K562 (cell line): ENCODE measurements around the gene STT3A. TPM values are rescaled to one million over a fixed set of nuclear protein-coding genes. Genes with fewer than 3 reads are reported as not detected.
A peak's percentile ranks its signal among the peaks of the same experiment; 100 is the strongest.

Source experiments
- CHD2 ChIP-seq: IDR thresholded peaks from 2 replicates; pipeline ENCODE4 v1.6.1; 2011; ENCODE audit warnings: low read depth, low read length
- FOXA1 ChIP-seq: fragments of 450-650 bp; IDR thresholded peaks from 2 replicates; pipeline ENCODE4 v1.6.1; 2016; ENCODE audit warnings: mild to moderate bottlenecking, borderline replicate concordance
- MCM5 ChIP-seq: fragments of 450-650 bp; IDR thresholded peaks from 2 replicates; pipeline ENCODE4 v1.6.1; 2016; ENCODE audit warnings: low read depth
- MTA1 ChIP-seq: fragments of 450-650 bp; IDR thresholded peaks from 2 replicates; pipeline ENCODE4 v1.6.1; 2017; ENCODE audit warnings: borderline replicate concordance
- MYC ChIP-seq, 2 experiments: fragments of 250-450 bp in 1 of 2; sonication (Bioruptor Pico) in 1 of 2; IDR thresholded peaks; 2 replicates each; pipeline versions ENCODE4 v1.5.1 to v1.6.1; 2012 to 2021; ENCODE audit warnings: low read depth in 2 of 2, borderline replicate concordance in 1 of 2, improper control_type of control experiment in 1 of 2, low read length in 1 of 2, mild to moderate bottlenecking in 1 of 2, moderate library complexity in 1 of 2
- NFE2 ChIP-seq: IDR thresholded peaks from 2 replicates; pipeline ENCODE4 v1.6.1; 2014; ENCODE audit warnings: antibody characterized with exemption, low read depth
- POLR2G ChIP-seq: fragments of 200-400 bp; formaldehyde crosslinking; IDR thresholded peaks from 2 replicates; pipeline ENCODE4 v1.6.1; 2017; ENCODE audit warnings: low read depth, mild to moderate bottlenecking, antibody characterized with exemption, low read length, moderate library complexity
- TBP ChIP-seq: optimal IDR thresholded peaks from 2 replicates; pipeline ENCODE3; 2011; ENCODE audit warnings: low read depth, low read length, improper control_type of control experiment
- WHSC1 ChIP-seq: IDR thresholded peaks from one replicate; pipeline ENCODE4 v1.6.1; 2012; ENCODE audit warnings: low read length, control low read depth, inconsistent platforms
- polyA plus RNA-seq, 8 experiments: library from polyadenylated mRNA; depleted of rRNA in 4 of 8; stranded (reverse) in 5 of 8; unstranded in 3 of 8; fragments of >200 nt; fragmentation: Nextera tagmentation in 2 of 8; fragmentation: Illumina TruSeq in 1 of 8; extraction: Ambion mirVana in 2 of 8; extraction: Trizol in 1 of 8; gene quantifications; 2 replicates each; pipeline versions ENCODE4 v1.2.1 to v1.2.3, GENCODE V29; 2011 to 2014; ENCODE audit warnings: inconsistent platforms in 1 of 8, missing spikeins in 1 of 8
- total RNA-seq, 7 experiments: library from RNA; depleted of rRNA in 6 of 7; stranded (reverse); fragments of >200 nt in 6 of 7; fragmentation: Illumina TruSeq in 2 of 7; extraction: Trizol in 2 of 7; gene quantifications; 2 replicates each; pipeline versions ENCODE4 v1.2.1 to v1.2.3, GENCODE V29; 2011 to 2021; ENCODE audit warnings: low replicate concordance in 1 of 7
- TF ChIP-seq, protein P1 (sequence below): sonication (generic); formaldehyde crosslinking; IDR thresholded peaks from 2 replicates; pipeline ENCODE4 v1.8.1; 2023; ENCODE audit warnings: mild to moderate bottlenecking, missing genetic modification reagents
- TF ChIP-seq, protein P2 (sequence below), 2 experiments: fragments of 450-650 bp; IDR thresholded peaks; 2 replicates each; pipeline ENCODE4 v1.6.1; 2016
- TF ChIP-seq, protein P3 (sequence below): fragments of 250-450 bp; sonication (Bioruptor Pico); IDR thresholded peaks from 2 replicates; pipeline ENCODE4 v1.4.0; 2020
- TF ChIP-seq, protein P4 (sequence below), 2 experiments: fragments of 450-650 bp; IDR thresholded peaks; 2 replicates each; pipeline ENCODE4 v1.6.1; 2018; ENCODE audit warnings: mild to moderate bottlenecking in 2 of 2, low read depth in 1 of 2; ENCODE audit not compliant: partially characterized antibody in 2 of 2

STT3A gene
- total and polyA plus RNA-seq, 9 of the 15 experiments (the other 6 are each of a cell fraction or from before 2014, with no cell fraction given) = 70.7 to 330 (median 192) TPM

DNA sequence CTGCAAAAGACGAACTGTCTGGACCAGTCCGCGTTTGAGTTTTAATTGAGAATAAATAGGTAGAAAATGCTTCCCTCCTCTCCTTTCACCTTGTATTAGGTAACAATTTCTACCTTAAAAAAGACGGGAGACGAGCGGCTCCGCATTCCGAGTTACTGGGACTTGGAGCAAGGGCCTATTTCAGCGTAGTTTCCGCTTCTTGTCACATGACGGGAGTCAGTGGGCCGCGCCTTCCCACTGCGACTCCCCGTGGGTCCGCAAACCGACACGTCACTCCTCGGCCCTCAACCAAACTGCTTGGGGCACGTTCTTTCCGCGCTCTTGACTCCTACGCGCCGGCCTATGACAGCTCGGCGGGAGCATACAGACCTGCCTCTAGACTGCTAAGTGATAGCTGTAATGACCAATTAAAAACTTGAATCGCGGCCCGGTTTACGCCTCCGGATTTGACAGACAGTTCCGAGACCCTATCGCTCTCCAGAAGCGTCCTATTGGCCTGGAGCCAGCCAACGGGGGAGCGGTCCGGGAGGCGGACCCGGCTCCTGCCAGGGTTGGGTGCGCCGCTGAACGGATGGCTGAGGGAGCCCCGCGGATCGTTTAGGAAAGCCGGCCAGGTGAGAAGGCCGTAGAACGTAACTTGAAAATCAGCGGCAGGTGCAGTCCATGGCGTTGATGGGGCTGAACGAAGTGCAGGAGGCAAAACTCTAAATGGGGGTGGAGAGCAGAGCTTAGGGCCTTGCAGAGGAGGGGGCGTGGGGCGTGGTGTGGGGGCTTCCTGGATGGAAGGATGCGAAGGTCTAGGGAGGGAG lies at the start of gene STT3A (continued):
- TF ChIP-seq, protein P1, sequence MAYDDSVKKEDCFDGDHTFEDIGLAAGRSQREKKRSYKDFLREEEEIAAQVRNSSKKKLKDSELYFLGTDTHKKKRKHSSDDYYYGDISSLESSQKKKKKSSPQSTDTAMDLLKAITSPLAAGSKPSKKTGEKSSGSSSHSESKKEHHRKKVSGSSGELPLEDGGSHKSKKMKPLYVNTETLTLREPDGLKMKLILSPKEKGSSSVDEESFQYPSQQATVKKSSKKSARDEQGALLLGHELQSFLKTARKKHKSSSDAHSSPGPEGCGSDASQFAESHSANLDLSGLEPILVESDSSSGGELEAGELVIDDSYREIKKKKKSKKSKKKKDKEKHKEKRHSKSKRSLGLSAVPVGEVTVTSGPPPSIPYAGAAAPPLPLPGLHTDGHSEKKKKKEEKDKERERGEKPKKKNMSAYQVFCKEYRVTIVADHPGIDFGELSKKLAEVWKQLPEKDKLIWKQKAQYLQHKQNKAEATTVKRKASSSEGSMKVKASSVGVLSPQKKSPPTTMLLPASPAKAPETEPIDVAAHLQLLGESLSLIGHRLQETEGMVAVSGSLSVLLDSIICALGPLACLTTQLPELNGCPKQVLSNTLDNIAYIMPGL (CRISPR knock-in tag) = 0 out of 2 replicates have a peak, but pooled peaks have one; percentile 31
- peak; percentile 90 for TF ChIP-seq CHD2
- TF ChIP-seq, protein P2, sequence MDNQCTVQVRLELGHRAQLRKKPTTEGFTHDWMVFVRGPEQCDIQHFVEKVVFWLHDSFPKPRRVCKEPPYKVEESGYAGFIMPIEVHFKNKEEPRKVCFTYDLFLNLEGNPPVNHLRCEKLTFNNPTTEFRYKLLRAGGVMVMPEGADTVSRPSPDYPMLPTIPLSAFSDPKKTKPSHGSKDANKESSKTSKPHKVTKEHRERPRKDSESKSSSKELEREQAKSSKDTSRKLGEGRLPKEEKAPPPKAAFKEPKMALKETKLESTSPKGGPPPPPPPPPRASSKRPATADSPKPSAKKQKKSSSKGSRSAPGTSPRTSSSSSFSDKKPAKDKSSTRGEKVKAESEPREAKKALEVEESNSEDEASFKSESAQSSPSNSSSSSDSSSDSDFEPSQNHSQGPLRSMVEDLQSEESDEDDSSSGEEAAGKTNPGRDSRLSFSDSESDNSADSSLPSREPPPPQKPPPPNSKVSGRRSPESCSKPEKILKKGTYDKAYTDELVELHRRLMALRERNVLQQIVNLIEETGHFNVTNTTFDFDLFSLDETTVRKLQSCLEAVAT (IDR thresholded peaks at IDR 0.05) = peak; percentile 60 to 95
- TF ChIP-seq MYC (IDR thresholded peaks at IDR 0.05; ENCODE audit: low read depth, low read length) = peak; percentile 91
- no peak for TF ChIP-seq MYC (CRISPR knock-in tag; IDR thresholded peaks at IDR 0.05; ENCODE audit: borderline replicate concordance, low read depth)
- no peak for TF ChIP-seq WHSC1
- peak; percentile 36; the same call in 1 of the 2 replicates for TF ChIP-seq NFE2
- TF ChIP-seq, protein P3, sequence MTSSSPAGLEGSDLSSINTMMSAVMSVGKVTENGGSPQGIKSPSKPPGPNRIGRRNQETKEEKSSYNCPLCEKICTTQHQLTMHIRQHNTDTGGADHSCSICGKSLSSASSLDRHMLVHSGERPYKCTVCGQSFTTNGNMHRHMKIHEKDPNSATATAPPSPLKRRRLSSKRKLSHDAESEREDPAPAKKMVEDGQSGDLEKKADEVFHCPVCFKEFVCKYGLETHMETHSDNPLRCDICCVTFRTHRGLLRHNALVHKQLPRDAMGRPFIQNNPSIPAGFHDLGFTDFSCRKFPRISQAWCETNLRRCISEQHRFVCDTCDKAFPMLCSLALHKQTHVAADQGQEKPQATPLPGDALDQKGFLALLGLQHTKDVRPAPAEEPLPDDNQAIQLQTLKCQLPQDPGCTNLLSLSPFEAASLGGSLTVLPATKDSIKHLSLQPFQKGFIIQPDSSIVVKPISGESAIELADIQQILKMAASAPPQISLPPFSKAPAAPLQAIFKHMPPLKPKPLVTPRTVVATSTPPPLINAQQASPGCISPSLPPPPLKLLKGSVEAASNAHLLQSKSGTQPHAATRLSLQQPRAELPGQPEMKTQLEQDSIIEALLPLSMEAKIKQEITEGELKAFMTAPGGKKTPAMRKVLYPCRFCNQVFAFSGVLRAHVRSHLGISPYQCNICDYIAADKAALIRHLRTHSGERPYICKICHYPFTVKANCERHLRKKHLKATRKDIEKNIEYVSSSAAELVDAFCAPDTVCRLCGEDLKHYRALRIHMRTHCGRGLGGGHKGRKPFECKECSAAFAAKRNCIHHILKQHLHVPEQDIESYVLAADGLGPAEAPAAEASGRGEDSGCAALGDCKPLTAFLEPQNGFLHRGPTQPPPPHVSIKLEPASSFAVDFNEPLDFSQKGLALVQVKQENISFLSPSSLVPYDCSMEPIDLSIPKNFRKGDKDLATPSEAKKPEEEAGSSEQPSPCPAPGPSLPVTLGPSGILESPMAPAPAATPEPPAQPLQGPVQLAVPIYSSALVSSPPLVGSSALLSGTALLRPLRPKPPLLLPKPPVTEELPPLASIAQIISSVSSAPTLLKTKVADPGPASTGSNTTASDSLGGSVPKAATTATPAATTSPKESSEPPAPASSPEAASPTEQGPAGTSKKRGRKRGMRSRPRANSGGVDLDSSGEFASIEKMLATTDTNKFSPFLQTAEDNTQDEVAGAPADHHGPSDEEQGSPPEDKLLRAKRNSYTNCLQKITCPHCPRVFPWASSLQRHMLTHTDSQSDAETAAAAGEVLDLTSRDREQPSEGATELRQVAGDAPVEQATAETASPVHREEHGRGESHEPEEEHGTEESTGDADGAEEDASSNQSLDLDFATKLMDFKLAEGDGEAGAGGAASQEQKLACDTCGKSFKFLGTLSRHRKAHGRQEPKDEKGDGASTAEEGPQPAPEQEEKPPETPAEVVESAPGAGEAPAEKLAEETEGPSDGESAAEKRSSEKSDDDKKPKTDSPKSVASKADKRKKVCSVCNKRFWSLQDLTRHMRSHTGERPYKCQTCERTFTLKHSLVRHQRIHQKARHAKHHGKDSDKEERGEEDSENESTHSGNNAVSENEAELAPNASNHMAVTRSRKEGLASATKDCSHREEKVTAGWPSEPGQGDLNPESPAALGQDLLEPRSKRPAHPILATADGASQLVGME (CRISPR knock-in tag) = 0 out of 2 replicates have a peak, but pooled peaks have one; percentile 46
- no peak for TF ChIP-seq FOXA1
- TF ChIP-seq, protein P4, sequence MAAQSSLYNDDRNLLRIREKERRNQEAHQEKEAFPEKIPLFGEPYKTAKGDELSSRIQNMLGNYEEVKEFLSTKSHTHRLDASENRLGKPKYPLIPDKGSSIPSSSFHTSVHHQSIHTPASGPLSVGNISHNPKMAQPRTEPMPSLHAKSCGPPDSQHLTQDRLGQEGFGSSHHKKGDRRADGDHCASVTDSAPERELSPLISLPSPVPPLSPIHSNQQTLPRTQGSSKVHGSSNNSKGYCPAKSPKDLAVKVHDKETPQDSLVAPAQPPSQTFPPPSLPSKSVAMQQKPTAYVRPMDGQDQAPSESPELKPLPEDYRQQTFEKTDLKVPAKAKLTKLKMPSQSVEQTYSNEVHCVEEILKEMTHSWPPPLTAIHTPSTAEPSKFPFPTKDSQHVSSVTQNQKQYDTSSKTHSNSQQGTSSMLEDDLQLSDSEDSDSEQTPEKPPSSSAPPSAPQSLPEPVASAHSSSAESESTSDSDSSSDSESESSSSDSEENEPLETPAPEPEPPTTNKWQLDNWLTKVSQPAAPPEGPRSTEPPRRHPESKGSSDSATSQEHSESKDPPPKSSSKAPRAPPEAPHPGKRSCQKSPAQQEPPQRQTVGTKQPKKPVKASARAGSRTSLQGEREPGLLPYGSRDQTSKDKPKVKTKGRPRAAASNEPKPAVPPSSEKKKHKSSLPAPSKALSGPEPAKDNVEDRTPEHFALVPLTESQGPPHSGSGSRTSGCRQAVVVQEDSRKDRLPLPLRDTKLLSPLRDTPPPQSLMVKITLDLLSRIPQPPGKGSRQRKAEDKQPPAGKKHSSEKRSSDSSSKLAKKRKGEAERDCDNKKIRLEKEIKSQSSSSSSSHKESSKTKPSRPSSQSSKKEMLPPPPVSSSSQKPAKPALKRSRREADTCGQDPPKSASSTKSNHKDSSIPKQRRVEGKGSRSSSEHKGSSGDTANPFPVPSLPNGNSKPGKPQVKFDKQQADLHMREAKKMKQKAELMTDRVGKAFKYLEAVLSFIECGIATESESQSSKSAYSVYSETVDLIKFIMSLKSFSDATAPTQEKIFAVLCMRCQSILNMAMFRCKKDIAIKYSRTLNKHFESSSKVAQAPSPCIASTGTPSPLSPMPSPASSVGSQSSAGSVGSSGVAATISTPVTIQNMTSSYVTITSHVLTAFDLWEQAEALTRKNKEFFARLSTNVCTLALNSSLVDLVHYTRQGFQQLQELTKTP (IDR thresholded peaks at IDR 0.05; ENCODE audit: low read depth in 1 of 2, partially characterized antibody in 2 of 2) = peak in 1 of 2 experiments; percentile 46
- TF ChIP-seq MCM5 = no peak
- TF ChIP-seq TBP = peak; percentile 78
- TF ChIP-seq MTA1 = peak; percentile 92
- TF ChIP-seq POLR2G = peak; percentile 82
